Neural crest cell (in vitro differentiated cells): Measurements from ENCODE around the gene INPP4B. TPM values are rescaled to one million over a fixed set of nuclear protein-coding genes. Genes with fewer than 3 reads are reported as not detected.
A peak's percentile ranks its signal among the peaks of the same experiment; 100 is the strongest.

ENCODE experiments used
- DNase-seq: peaks from one replicate; pipeline ENCODE4 v3.0.0; 2021; ENCODE audit warnings: low read depth, mixed read lengths, low spot score
- H3K27ac Mint-ChIP-seq: one replicate; pipeline ENCODE4 v1.8.0; 2021; ENCODE audit warnings: mild to moderate bottlenecking, mixed read lengths; ENCODE audit not compliant: unreplicated experiment
- H3K27me3 Mint-ChIP-seq: 2 replicates; pipeline ENCODE4 v1.8.0; 2021; ENCODE audit warnings: low read depth, mild to moderate bottlenecking, mixed read lengths
- H3K36me3 Mint-ChIP-seq: 2 replicates; pipeline ENCODE4 v1.8.0; 2021; ENCODE audit warnings: low read depth, mild to moderate bottlenecking, mixed read lengths
- H3K4me1 Mint-ChIP-seq: 2 replicates; pipeline ENCODE4 v1.8.0; 2021; ENCODE audit warnings: mixed read lengths
- H3K4me3 Mint-ChIP-seq: one replicate; pipeline ENCODE4 v1.8.0; 2021; ENCODE audit warnings: mild to moderate bottlenecking, mixed read lengths
- H3K9me3 Mint-ChIP-seq: 2 replicates; pipeline ENCODE4 v1.8.0; 2021; ENCODE audit warnings: mixed read lengths
- CTCF ChIP-seq: fragments of 200-600 bp; sonication (generic); conservative IDR thresholded peaks from 2 replicates; pipeline ENCODE4 v1.5.0; 2021; ENCODE audit warnings: antibody characterized with exemption, mild to moderate bottlenecking
- total RNA-seq: library from RNA; stranded (reverse); gene quantifications from 2 replicates; pipeline ENCODE4 v1.2.1, GENCODE V29; 2021

The INPP4B gene
- total RNA-seq, 1 donor from 2014 or later, result 7.3 TPM

- H3K36me3 Mint-ChIP-seq, result no peaks in the 10 kb centered on the region
- H3K27ac Mint-ChIP-seq, result no peak overlapping the region
- TF ChIP-seq CTCF, result no peak
These were observed 809.1 kb downstream of the INPP4B start for GRCh38 chr4:142036795-142037583.

GRCh38 chr4:142035566-142035965 is 810.5 kb downstream of the INPP4B start:
- Mint-ChIP-seq H3K27me3 (no peaks in the 10 kb centered on the region), H3K4me1 (no peaks in the 10 kb centered on the region), H3K4me3 (no peak overlapping the region), H3K27ac (no peak overlapping the region), H3K36me3 (no peaks in the 10 kb centered on the region), H3K9me3 (no peaks in the 10 kb centered on the region)
- DNase-seq, result no peak
- no peak for TF ChIP-seq CTCF

More at GRCh38 chr4:142036795-142037583, 809.1 kb downstream of the INPP4B start:
- Mint-ChIP-seq H3K27me3 (no peaks in the 10 kb centered on the region), H3K4me3 (no peak overlapping the region), H3K4me1 (no peaks in the 10 kb centered on the region), H3K9me3 (no peaks in the 10 kb centered on the region)
- DNase-seq, result no peak

- Mint-ChIP-seq H3K36me3 (no peaks in the 10 kb centered on the region), H3K4me1 (no peaks in the 10 kb centered on the region), H3K4me3 (no peak overlapping the region), H3K27me3 (no peaks in the 10 kb centered on the region), H3K27ac (peak overlapping the region; percentile 95), H3K9me3 (no peaks in the 10 kb centered on the region)
- DNase-seq, result no peak
- TF ChIP-seq CTCF, result no peak
These were observed 812.0 kb downstream of the INPP4B start for GRCh38 chr4:142034101-142034500.

- no peaks in the 10 kb centered on the region for H3K9me3 Mint-ChIP-seq
- TF ChIP-seq CTCF, result no peak
- no peaks in the 10 kb centered on the region for H3K4me1 Mint-ChIP-seq
- H3K36me3 Mint-ChIP-seq, result no peaks in the 10 kb centered on the region
- no peak overlapping the region for H3K4me3 Mint-ChIP-seq
- H3K27me3 Mint-ChIP-seq, result no peaks in the 10 kb centered on the region
- DNase-seq, result no peak
- H3K27ac Mint-ChIP-seq, result no peak overlapping the region
These were observed 816.1 kb downstream of the INPP4B start for GRCh38 chr4:142030010-142030409.

GRCh38 chr4:142021761-142022160 is 824.3 kb downstream of the INPP4B start:
- no peak overlapping the region for H3K4me3 Mint-ChIP-seq
- H3K9me3 Mint-ChIP-seq, result no peaks in the 10 kb centered on the region
- H3K36me3 Mint-ChIP-seq, result no peaks in the 10 kb centered on the region

More at GRCh38 chr4:142021761-142022160, 824.3 kb downstream of the INPP4B start:
- no peak for DNase-seq
- H3K27ac Mint-ChIP-seq, result no peak overlapping the region
- TF ChIP-seq CTCF, result no peak
- no peaks in the 10 kb centered on the region for H3K27me3 Mint-ChIP-seq
- no peaks in the 10 kb centered on the region for H3K4me1 Mint-ChIP-seq
